Measurements from ENCODE around the gene SH3GL1. TPM values are rescaled to one million over a fixed set of nuclear protein-coding genes. Genes with fewer than 3 reads are reported as not detected.
A peak's percentile ranks its signal among the peaks of the same experiment; 100 is the strongest.

The SH3GL1 gene
- total and polyA plus RNA-seq, 10 donors, result 26.1 to 77.4 (median 42.1) TPM

GRCh38 chr19:4338441-4339355 lies 61.6 kb downstream of the SH3GL1 start, which contains the start of gene STAP2:
STAP2 (minus strand) TSS chr19:4338827; CDS start chr19:4338753, 74 bp downstream.
- peak within 1 kb of the TSS; percentile 13 to 61 (median 30) for H3K4me3 ChIP-seq
- H3K36me3 ChIP-seq, result no peaks in the 10 kb centered on the region
- H3K27ac ChIP-seq, result peak within 1 kb of the TSS in 7 of 8 donors; percentile 36 to 69 (median 54)
- H3K27me3 ChIP-seq (replicated peaks in 1 of 7), result peaks cover 0 to 23% (median 0%) of the 10 kb centered on the region in 7 donors
- H3K9me3 ChIP-seq, result no peaks in the 10 kb centered on the region
- intact Hi-C loops (cut with DNase I; ENCODE audit: low total_unique reads), result no loop called here
- peaks cover 9 to 34% (median 21%) of the 10 kb centered on the region in 6 donors for H3K4me1 ChIP-seq
- TF ChIP-seq POLR2A (IDR thresholded peaks at IDR 0.05), result no peak
- TF ChIP-seq CTCF (IDR thresholded peaks at IDR 0.05 in 8 of 11, conservative IDR thresholded peaks at IDR 0.05 in 3 of 11), result no peak
- TF ChIP-seq POLR2AphosphoS5 (IDR thresholded peaks at IDR 0.05), result no peak
- WGBS, 5 donors, result 43 to 54% (median 46%) methylated on average over 26 to 27 of the region's 27 CpGs
- no peak for DNase-seq

GRCh38 chr19:4337906-4338440 lies 62.4 kb downstream of the SH3GL1 start:
- Histone ChIP-seq H3K4me3 (peak overlapping the region; percentile 13 to 61 (median 30)), H3K4me1 (peaks cover 9 to 34% (median 20%) of the 10 kb centered on the region in 6 donors), H3K27me3 (replicated peaks in 1 of 7) (peaks cover 0 to 18% (median 0%) of the 10 kb centered on the region in 7 donors), H3K27ac (peak overlapping the region in 7 of 8 donors; percentile 36 to 69 (median 54)), H3K9me3 (no peaks in the 10 kb centered on the region), H3K36me3 (no peaks in the 10 kb centered on the region)
- DNase-seq, result no peak
- intact Hi-C loops (cut with DNase I; ENCODE audit: low total_unique reads), result no loop called here
- 11 to 18% (median 12%) methylated on average over 14 of the region's 14 CpGs for WGBS, 5 donors
- TF ChIP-seq CTCF (IDR thresholded peaks at IDR 0.05 in 8 of 11, conservative IDR thresholded peaks at IDR 0.05 in 3 of 11), result no peak

- intact Hi-C loops (cut with DNase I; ENCODE audit: low total_unique reads), result no loop called here
- peaks cover 0 to 11% (median 0%) of the 10 kb centered on the region in 7 donors for H3K27me3 ChIP-seq (replicated peaks in 1 of 7)
- no peak for TF ChIP-seq POLR2A (IDR thresholded peaks at IDR 0.05)
- no peak for TF ChIP-seq POLR2AphosphoS5 (IDR thresholded peaks at IDR 0.05)
- TF ChIP-seq CTCF (IDR thresholded peaks at IDR 0.05 in 8 of 11, conservative IDR thresholded peaks at IDR 0.05 in 3 of 11), result no peak
- H3K9me3 ChIP-seq, result no peaks in the 10 kb centered on the region
- H3K4me1 ChIP-seq, result peaks cover 6 to 20% (median 11%) of the 10 kb centered on the region in 6 donors
- no peaks in the 10 kb centered on the region for H3K36me3 ChIP-seq
- no peak overlapping the region for H3K4me3 ChIP-seq
- no peak for DNase-seq
- WGBS, 5 donors, result 93 to 94% (median 93%) methylated on average over 7 of the region's 7 CpGs
- H3K27ac ChIP-seq, result no peak overlapping the region
Measured at GRCh38 chr19:4334929-4335570, 65.3 kb downstream of the SH3GL1 start.

Data from spleen (tissue), 11 donors.